Epithelial cell of esophagus (primary cell): ENCODE measurements around the gene LRRC42.

Experiments
- DNase-seq: peaks from one replicate; pipeline ENCODE4 v3.0.0; 2010; ENCODE audit warnings: low read depth
- H3K4me3 ChIP-seq: 2 replicates; pipeline ENCODE4 v1.5.1; 2011; ENCODE audit warnings: mild to moderate bottlenecking, low read length, control low read depth
- CTCF ChIP-seq: IDR thresholded peaks from 2 replicates; pipeline ENCODE4 v1.5.1; 2011; ENCODE audit warnings: low read depth, mild to moderate bottlenecking, low read length, control low read depth, inconsistent platforms; ENCODE audit not compliant: insufficient read depth; ENCODE audit errors: missing control alignments

The LRRC42 gene

GRCh38 chr1:53942127-53942957, 3.8 kb upstream of the LRRC42 start:
- DNase-seq = peak; percentile 85
- H3K4me3 ChIP-seq = no peak overlapping the region
- TF ChIP-seq CTCF = no peak

GRCh38 chr1:53943090-53943489, 3.1 kb upstream of the LRRC42 start:
- no peak for DNase-seq
- H3K4me3 ChIP-seq = no peak overlapping the region
- TF ChIP-seq CTCF = no peak

- H3K4me3 ChIP-seq = no peak overlapping the region
- no peak for TF ChIP-seq CTCF
- DNase-seq = no peak
These were observed 2.6 kb upstream of the LRRC42 start for GRCh38 chr1:53943490-53944043.

DNA sequence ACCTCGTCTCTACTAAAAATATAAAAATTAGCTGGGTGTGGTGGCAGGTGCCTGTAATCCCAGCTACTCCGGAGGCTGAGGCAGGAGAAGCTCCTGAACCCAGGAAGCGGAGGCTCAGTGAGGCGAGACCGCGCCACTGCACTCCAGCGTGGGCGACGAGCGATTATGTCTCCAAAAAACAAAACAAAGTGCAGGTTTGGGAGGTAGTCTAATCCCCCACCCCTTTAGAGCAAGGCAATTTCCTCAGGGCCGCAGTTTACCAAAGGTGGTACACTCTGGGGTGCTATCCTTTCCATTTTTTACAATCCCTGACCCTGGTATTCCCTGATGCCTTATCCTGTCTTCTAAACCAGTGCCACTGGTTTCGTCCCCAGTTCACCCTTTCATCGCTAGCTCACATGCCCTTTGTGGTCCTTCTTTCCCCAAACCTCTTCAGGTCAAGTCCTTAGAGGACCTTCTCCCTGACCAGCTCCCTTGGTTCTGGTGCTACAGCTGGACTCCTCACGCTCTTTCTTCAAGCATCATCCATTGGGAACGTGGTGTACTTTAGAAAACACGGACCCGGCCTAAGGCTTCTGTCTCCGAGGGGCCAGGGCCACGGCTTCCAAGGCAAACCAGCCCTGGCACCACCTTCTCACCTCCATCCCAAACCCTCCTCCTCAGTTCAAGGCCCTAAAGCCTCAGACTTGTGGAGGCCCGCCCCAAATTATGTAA, 1.5 kb upstream of the LRRC42 start:
- peak overlapping the region; percentile 75 for H3K4me3 ChIP-seq
- no peak for DNase-seq
- no peak for TF ChIP-seq CTCF

GRCh38 chr1:53945183-53945432, 1.0 kb upstream of the LRRC42 start:
- TF ChIP-seq CTCF = no peak
- no peak for DNase-seq
- peak overlapping the region; percentile 75 for H3K4me3 ChIP-seq

DNA sequence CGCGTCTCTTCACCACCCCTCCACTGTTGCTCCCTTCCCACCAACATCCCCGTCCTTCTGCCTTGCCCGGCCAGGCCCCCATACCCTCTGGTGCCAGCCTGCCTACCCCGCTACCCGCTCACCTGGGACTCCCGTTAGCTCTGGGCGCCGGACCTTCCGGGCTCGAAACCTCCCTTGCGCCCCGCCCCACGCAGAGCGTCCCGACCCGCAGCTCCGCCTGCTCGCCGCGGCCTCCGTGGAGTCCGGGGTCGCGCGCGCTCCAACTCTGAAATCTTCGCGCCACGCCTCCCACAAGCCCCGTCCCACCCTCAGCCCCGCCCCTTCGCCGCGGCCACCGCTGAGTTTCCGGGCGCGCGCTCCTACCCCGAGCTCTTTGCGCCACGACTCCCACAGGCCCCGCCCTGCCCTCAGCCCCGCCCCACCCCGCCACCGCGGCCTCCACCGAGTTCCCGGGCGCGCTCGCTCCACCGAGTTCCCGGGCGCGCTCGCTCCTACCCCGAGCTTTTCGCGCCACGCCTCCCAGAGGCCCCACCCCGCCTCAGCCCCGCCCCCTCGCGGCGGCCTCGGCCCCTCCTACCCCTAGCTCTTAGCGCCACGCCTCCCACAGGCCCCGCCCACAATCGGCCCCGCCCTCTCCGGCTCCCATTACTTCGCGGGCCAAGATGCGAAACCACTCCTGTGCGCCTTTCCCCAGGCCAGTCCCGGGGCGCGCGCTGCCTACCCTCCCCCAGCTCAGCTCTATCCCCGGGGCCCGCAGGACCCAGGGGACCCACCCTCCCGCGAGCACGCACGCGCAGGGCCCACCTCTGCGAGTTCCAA, 508 bp upstream of the LRRC42 start, which contains the start of gene IFT25:
IFT25 (minus strand) TSS at position 267 of the 819 bp plus-strand sequence. CDS start 5,617 bp downstream, outside the sequence.
- DNase-seq = peak; percentile 98
- peak within 1 kb of the TSS; percentile 75 for H3K4me3 ChIP-seq
- TF ChIP-seq CTCF = no peak
